Activated CD4-positive, alpha-beta T cell treated with anti-CD3 and anti-CD28 coated beads for 4 hours (primary cell): ENCODE measurements around the gene DDAH1.
"Not testable (repeated sequence)": the region's sequence is repeated elsewhere in the genome, so short reads cannot be mapped to it uniquely, and the experiment has no call there.

ENCODE experiments used
- DNase-seq, 2 donors: peaks; one replicate each; pipeline ENCODE4 v3.0.0-alpha.2; 2020

Gene DDAH1

GRCh38 chr1:85356130-85356529 lies 108.8 kb downstream of the DDAH1 start:
- no peak for DNase-seq

GRCh38 chr1:85352055-85352454 lies 112.9 kb downstream of the DDAH1 start:
- no peak for DNase-seq

GRCh38 chr1:85351202-85351828 lies 113.6 kb downstream of the DDAH1 start:
- DNase-seq, result no peak

GRCh38 chr1:85349224-85349623 lies 115.7 kb downstream of the DDAH1 start:
- no peak for DNase-seq

GRCh38 chr1:85347908-85348307 lies 117.1 kb downstream of the DDAH1 start:
- no peak for DNase-seq

GRCh38 chr1:85347275-85347674 lies 117.7 kb downstream of the DDAH1 start:
- DNase-seq, result not testable (repeated sequence)

GRCh38 chr1:85344256-85344694 lies 120.7 kb downstream of the DDAH1 start:
- DNase-seq, result no peak

- DNase-seq, result no peak
Observed at GRCh38 chr1:85343612-85344255, 121.2 kb downstream of the DDAH1 start.

GRCh38 chr1:85343213-85343611 lies 121.7 kb downstream of the DDAH1 start:
- DNase-seq, result no peak

GRCh38 chr1:85342207-85342606 lies 122.8 kb downstream of the DDAH1 start:
- DNase-seq, result no peak

GRCh38 chr1:85340427-85340826 lies 124.5 kb downstream of the DDAH1 start:
- no peak for DNase-seq

GRCh38 chr1:85339656-85340399 lies 125.1 kb downstream of the DDAH1 start:
- no peak for DNase-seq

- no peak for DNase-seq
Observed at GRCh38 chr1:85339089-85339488, 125.9 kb downstream of the DDAH1 start.

- no peak for DNase-seq
Observed at GRCh38 chr1:85334962-85335361, 130.0 kb downstream of the DDAH1 start.

- DNase-seq, result no peak
Observed at GRCh38 chr1:85333186-85333585, 131.8 kb downstream of the DDAH1 start.

GRCh38 chr1:85332575-85332974 lies 132.4 kb downstream of the DDAH1 start:
- DNase-seq, result no peak

GRCh38 chr1:85330711-85331290 lies 134.2 kb downstream of the DDAH1 start:
- DNase-seq, result no peak

- DNase-seq, result no peak
Observed at GRCh38 chr1:85330214-85330631, 134.7 kb downstream of the DDAH1 start.

- no peak for DNase-seq
Observed at GRCh38 chr1:85328713-85329397, 136.1 kb downstream of the DDAH1 start.

GRCh38 chr1:85327759-85328158 lies 137.2 kb downstream of the DDAH1 start:
- no peak for DNase-seq

- no peak for DNase-seq
Observed at GRCh38 chr1:85326851-85327250, 138.1 kb downstream of the DDAH1 start.

- DNase-seq, result no peak
Observed at GRCh38 chr1:85326336-85326735, 138.6 kb downstream of the DDAH1 start.

GRCh38 chr1:85325920-85326319 lies 139.0 kb downstream of the DDAH1 start:
- no peak for DNase-seq
